ENCODE measurements around the gene APOC3.
A peak's percentile ranks its signal among the peaks of the same experiment; 100 is the strongest.

The APOC3 gene

GRCh38 chr11:116852261-116853031 lies 22.7 kb downstream of the APOC3 start:
- DNase-seq = no peak

- peak; percentile 34 for DNase-seq
Observed at GRCh38 chr11:116853461-116854073, 23.9 kb downstream of the APOC3 start.

- no peak for DNase-seq
Observed at GRCh38 chr11:116855413-116855812, 25.7 kb downstream of the APOC3 start.

GRCh38 chr11:116856423-116856822 lies 26.7 kb downstream of the APOC3 start:
- no peak for DNase-seq

- DNase-seq = no peak
Observed at GRCh38 chr11:116857316-116857715, 27.6 kb downstream of the APOC3 start.

GRCh38 chr11:116857936-116858335 lies 28.2 kb downstream of the APOC3 start:
- DNase-seq = no peak

- DNase-seq = no peak
Observed at GRCh38 chr11:116859175-116859574, 29.5 kb downstream of the APOC3 start.

- DNase-seq = no peak
Observed at GRCh38 chr11:116860303-116860702, 30.6 kb downstream of the APOC3 start.

GRCh38 chr11:116861539-116861938 lies 31.8 kb downstream of the APOC3 start:
- no peak for DNase-seq

- DNase-seq = no peak
Observed at GRCh38 chr11:116862185-116862584, 32.5 kb downstream of the APOC3 start.

GRCh38 chr11:116862951-116863350 lies 33.2 kb downstream of the APOC3 start:
- no peak for DNase-seq

GRCh38 chr11:116864531-116864930 lies 34.8 kb downstream of the APOC3 start:
- no peak for DNase-seq

- DNase-seq = no peak
Observed at GRCh38 chr11:116865696-116866095, 36.0 kb downstream of the APOC3 start.

GRCh38 chr11:116866804-116867455 lies 37.2 kb downstream of the APOC3 start:
- no peak for DNase-seq

GRCh38 chr11:116867619-116868018 lies 37.9 kb downstream of the APOC3 start:
- no peak for DNase-seq

GRCh38 chr11:116868066-116868465 lies 38.4 kb downstream of the APOC3 start:
- no peak for DNase-seq

GRCh38 chr11:116869610-116870009 lies 39.9 kb downstream of the APOC3 start:
- no peak for DNase-seq

- DNase-seq = no peak
Observed at GRCh38 chr11:116870054-116870453, 40.3 kb downstream of the APOC3 start.

- no peak for DNase-seq
Observed at GRCh38 chr11:116871248-116871647, 41.5 kb downstream of the APOC3 start.

- DNase-seq = no peak
Observed at GRCh38 chr11:116873381-116873780, 43.7 kb downstream of the APOC3 start.

- no peak for DNase-seq
Observed at GRCh38 chr11:116874251-116874650, 44.5 kb downstream of the APOC3 start.

- DNase-seq = no peak
Observed at GRCh38 chr11:116875194-116875593, 45.5 kb downstream of the APOC3 start.

GRCh38 chr11:116876656-116877055 lies 46.9 kb downstream of the APOC3 start:
- no peak for DNase-seq

All from activated CD4-positive, alpha-beta T cell treated with anti-CD3 and anti-CD28 coated beads, Interleukin-2, amount 50 U/mL, for 1 hour (primary cell).